Urothelium cell line (cell line): ENCODE results near the gene TMEM184C.

Experiments
- DNase-seq: peaks from one replicate; pipeline ENCODE4 v3.0.0; 2011; ENCODE audit warnings: low spot score, mixed read lengths
- FAIRE-seq: peaks from 2 replicates; lab custom pipeline; 2011; peaks lifted over from hg19 to GRCh38; lab: Jason Lieb, UNC

TMEM184C gene

DNA sequence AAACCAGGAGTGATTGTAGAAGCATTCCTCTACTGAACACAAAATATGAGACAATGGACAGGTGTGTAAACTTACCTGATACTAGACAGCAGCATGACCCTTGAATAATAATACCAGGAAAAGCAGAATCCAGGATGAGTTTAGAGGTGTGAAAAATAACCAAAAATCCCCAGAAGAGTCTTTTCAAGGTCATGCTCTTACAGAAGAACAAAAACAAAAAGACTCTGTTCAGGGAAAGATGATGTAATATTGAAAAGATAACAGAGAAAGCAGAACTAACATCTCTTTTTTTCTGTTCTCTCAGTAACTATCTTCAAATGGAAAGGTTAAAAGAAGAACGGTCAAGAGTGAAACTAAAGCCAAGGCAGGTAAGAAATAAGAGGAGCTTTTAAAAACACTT, 100.7 kb downstream of the TMEM184C start:
- no peak for DNase-seq
- FAIRE-seq = no peak
